ENCODE data around the gene PLPP3. TPM values are rescaled to one million over a fixed set of nuclear protein-coding genes. Genes with fewer than 3 reads are reported as not detected.

The PLPP3 gene
- total RNA-seq, 2 experiments from 2014 or later: not detected

DNA sequence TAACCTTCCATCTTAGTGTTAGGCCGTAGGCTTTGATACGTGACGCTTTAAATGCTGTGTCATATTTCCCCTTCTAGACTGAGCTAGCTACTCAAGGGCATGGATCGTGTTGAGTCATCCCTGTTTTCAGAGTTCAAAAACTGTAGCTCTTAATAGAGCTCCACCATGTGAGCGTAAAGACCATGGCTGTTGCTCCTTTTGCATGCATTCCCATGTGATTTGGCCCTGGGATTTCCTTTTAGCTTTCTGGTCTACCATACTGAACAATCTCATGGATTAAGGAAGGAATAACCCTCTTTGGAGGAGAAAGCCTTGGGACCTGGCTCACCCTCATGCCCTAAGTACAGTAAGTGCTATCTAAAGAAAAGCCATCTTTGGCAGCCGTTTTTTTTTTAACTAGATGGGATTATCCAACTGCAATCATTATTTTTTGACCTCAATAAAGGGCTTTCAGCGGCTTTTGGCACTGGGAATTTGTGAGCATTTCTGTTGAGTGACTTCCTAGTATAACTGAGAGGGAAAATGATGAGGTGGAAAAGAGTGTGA, 76.6 kb downstream of the PLPP3 start:
- ChIA-PET POLR2A (no interaction called here), CTCF (no interaction called here)
- DNase-seq (no peak), ATAC-seq (no peak)
- no peak overlapping the region for H3K4me3 Mint-ChIP-seq
- H3K36me3 Mint-ChIP-seq (ENCODE audit: low read depth): no peaks in the 10 kb centered on the region
- H3K4me1 Mint-ChIP-seq: no peaks in the 10 kb centered on the region
- H3K27ac Mint-ChIP-seq: no peak overlapping the region
- intact Hi-C loops (cut with DNase I, micrococcal nuclease): no loop called here
- peaks cover 3% of the 10 kb centered on the region for H3K27me3 Mint-ChIP-seq
- peaks cover 2% of the 10 kb centered on the region for H3K9me3 Mint-ChIP-seq (ENCODE audit: low read depth)

- ChIA-PET POLR2A (no interaction called here), CTCF (no interaction called here)
- Mint-ChIP-seq H3K4me3 (no peak overlapping the region), H3K9me3 (ENCODE audit: low read depth) (peaks cover 2% of the 10 kb centered on the region), H3K4me1 (no peaks in the 10 kb centered on the region), H3K27ac (no peak overlapping the region), H3K36me3 (ENCODE audit: low read depth) (no peaks in the 10 kb centered on the region), H3K27me3 (peaks cover 3% of the 10 kb centered on the region)
- ATAC-seq (no peak), DNase-seq (no peak)
- intact Hi-C loops (cut with DNase I, micrococcal nuclease): no loop called here
Measured at GRCh38 chr1:56501888-56502287, 77.5 kb downstream of the PLPP3 start.

DNA sequence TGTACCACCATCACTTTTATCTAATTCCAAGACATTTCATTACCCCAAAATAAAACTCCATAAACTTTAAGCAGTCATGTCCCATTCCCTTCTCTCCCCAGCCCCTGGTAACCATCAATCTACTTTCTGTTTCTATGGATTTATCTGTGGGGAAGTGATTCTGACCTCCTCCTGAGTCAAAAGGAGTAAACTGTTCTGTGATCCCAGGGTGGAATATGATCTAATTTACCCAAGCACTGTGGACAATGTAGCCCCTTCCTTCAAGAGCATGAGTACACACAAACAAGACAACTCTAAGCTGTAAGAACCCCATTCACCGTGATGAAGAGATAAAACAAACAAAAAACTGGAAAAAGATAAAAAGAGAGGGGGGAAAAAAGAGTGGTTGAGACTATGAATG, 77.9 kb downstream of the PLPP3 start:
- no peak for DNase-seq
- no peak for ATAC-seq
- Mint-ChIP-seq H3K27ac (no peak overlapping the region), H3K27me3 (peaks cover 3% of the 10 kb centered on the region), H3K4me3 (no peak overlapping the region), H3K4me1 (no peaks in the 10 kb centered on the region), H3K9me3 (ENCODE audit: low read depth) (peaks cover 2% of the 10 kb centered on the region), H3K36me3 (ENCODE audit: low read depth) (no peaks in the 10 kb centered on the region)
- CTCF ChIA-PET: no interaction called here
- intact Hi-C loops (cut with DNase I, micrococcal nuclease): no loop called here
- POLR2A ChIA-PET: no interaction called here

DNA sequence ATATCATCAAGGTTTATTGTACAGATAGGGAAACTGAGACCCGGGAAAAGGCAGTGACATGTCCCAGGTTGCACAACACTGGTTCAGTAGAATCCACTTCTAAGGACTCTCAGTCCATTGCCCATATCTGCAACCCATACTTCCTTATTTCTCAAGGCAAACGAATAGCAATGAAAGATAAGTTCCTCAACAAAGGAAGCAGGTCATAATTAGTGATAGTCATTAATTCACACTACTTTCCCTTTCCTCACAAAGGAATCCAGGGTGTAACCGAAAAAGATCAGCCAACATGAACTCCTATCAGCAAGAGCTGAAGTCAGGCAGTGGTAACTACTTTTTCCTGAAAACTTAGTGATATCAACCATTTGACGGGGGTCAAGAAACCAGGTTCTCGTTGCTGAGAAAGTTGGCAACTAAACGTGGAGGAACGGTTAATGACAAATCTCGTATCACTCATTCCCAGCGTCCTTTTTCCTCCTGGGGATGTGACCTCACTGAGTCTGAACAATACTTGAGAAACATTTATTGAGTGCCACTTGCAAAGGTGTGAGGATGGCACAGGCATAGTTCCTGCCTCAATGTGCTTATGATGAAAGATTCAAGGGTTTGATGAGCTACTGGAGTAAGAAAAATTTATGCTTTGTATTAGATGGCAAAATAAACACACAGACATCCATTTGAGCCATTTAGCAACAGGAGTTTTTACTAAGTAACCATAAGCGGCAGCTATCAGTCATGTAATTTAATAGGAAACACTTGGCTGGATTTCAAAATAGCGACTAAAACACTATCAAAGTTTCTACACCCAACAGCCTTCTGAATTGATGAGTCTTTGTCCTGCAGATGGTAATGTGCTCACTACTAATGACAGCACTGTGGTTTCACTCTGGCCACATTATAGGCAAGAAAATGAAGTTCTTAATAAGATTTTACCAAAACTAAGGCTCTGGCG, 82.3 kb downstream of the PLPP3 start:
- intact Hi-C loops (cut with DNase I, micrococcal nuclease): no loop called here
- no peaks in the 10 kb centered on the region for H3K9me3 Mint-ChIP-seq (ENCODE audit: low read depth)
- ATAC-seq (no peak), DNase-seq (no peak)
- peaks cover 3% of the 10 kb centered on the region for H3K27me3 Mint-ChIP-seq
- no peak overlapping the region for H3K27ac Mint-ChIP-seq
- no peak overlapping the region for H3K4me3 Mint-ChIP-seq
- no peaks in the 10 kb centered on the region for H3K4me1 Mint-ChIP-seq
- POLR2A ChIA-PET: no interaction called here
- CTCF ChIA-PET: no interaction called here
- no peaks in the 10 kb centered on the region for H3K36me3 Mint-ChIP-seq (ENCODE audit: low read depth)

DNA sequence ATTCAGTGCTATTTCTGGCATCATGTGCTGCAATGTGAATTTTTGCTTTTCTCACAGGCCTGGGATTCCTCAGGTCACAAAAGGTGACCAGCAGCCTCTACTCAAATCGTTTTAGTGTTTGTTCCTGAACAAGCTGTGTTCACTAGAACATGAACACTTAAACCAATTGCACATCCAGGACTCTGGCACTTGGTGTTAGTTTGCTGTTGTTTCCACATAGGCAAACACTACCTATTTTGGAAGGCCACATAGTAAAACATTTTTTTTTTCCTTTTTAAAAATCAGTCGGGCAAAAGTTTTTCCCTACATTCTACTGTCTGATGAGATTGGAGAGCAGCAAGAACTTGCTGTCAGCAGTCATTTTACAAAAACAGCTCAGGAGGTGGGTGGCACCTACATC, 83.2 kb downstream of the PLPP3 start:
- Mint-ChIP-seq H3K27me3 (peaks cover 3% of the 10 kb centered on the region), H3K9me3 (ENCODE audit: low read depth) (no peaks in the 10 kb centered on the region), H3K4me3 (no peak overlapping the region), H3K27ac (no peak overlapping the region), H3K36me3 (ENCODE audit: low read depth) (no peaks in the 10 kb centered on the region), H3K4me1 (no peaks in the 10 kb centered on the region)
- ATAC-seq (no peak), DNase-seq (no peak)
- intact Hi-C loops (cut with DNase I, micrococcal nuclease): no loop called here
- CTCF ChIA-PET: no interaction called here
- POLR2A ChIA-PET: no interaction called here

GRCh38 chr1:56495538-56495937, 83.8 kb downstream of the PLPP3 start:
- no peaks in the 10 kb centered on the region for H3K36me3 Mint-ChIP-seq (ENCODE audit: low read depth)
- intact Hi-C loops (cut with DNase I, micrococcal nuclease): no loop called here
- H3K4me1 Mint-ChIP-seq: no peaks in the 10 kb centered on the region
- ChIA-PET POLR2A (no interaction called here), CTCF (interaction anchor here (0.6 kb wide), 1 partner anchor 29 kb away, joined by 4 read pairs; no protein-coding TSS in a partner anchor)
- no peaks in the 10 kb centered on the region for H3K9me3 Mint-ChIP-seq (ENCODE audit: low read depth)
- no peak overlapping the region for H3K4me3 Mint-ChIP-seq
- no peak for DNase-seq
- H3K27me3 Mint-ChIP-seq: peaks cover 3% of the 10 kb centered on the region
- no peak for ATAC-seq
- H3K27ac Mint-ChIP-seq: no peak overlapping the region

DNA sequence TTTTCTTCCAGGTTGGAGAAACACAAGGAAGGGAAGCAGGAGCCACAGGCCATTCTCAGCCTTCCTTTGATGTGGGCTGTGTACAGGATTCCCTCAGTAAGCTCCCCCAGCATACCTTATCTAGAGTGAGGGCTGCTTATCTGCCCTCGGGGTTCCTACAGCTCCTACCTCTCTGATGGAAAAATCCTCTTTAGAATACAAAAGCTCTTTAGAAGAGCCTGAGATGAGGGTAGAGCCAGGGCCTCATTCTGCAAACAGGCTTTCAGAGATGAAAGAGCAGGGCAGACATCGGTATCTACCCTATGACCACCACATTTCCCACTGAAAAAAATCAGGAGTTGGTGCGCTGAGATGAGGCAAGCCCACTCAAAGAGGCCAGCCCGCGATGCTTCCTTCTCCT, 85.1 kb downstream of the PLPP3 start:
- no peak for DNase-seq
- Mint-ChIP-seq H3K36me3 (ENCODE audit: low read depth) (no peaks in the 10 kb centered on the region), H3K4me1 (no peaks in the 10 kb centered on the region), H3K27ac (no peak overlapping the region), H3K9me3 (ENCODE audit: low read depth) (no peaks in the 10 kb centered on the region), H3K4me3 (no peak overlapping the region), H3K27me3 (no peaks in the 10 kb centered on the region)
- intact Hi-C loops (cut with DNase I, micrococcal nuclease): no loop called here
- ChIA-PET CTCF (interaction anchor here (0.7 kb wide), 1 partner anchor 14 kb away, joined by 3 read pairs; no protein-coding TSS in a partner anchor), POLR2A (no interaction called here)
- ATAC-seq: no peak

GRCh38 chr1:56493826-56494225, 85.5 kb downstream of the PLPP3 start:
- ChIA-PET POLR2A (no interaction called here), CTCF (interaction anchor here (0.7 kb wide), 1 partner anchor 15 kb away, joined by 3 read pairs; no protein-coding TSS in a partner anchor)
- Mint-ChIP-seq H3K36me3 (ENCODE audit: low read depth) (no peaks in the 10 kb centered on the region), H3K9me3 (ENCODE audit: low read depth) (no peaks in the 10 kb centered on the region), H3K4me3 (no peak overlapping the region), H3K27ac (no peak overlapping the region), H3K4me1 (no peaks in the 10 kb centered on the region), H3K27me3 (no peaks in the 10 kb centered on the region)
- intact Hi-C loops (cut with DNase I, micrococcal nuclease): no loop called here
- no peak for ATAC-seq
- no peak for DNase-seq

- Mint-ChIP-seq H3K4me1 (no peaks in the 10 kb centered on the region), H3K9me3 (ENCODE audit: low read depth) (no peaks in the 10 kb centered on the region), H3K27ac (no peak overlapping the region), H3K36me3 (ENCODE audit: low read depth) (no peaks in the 10 kb centered on the region), H3K27me3 (no peaks in the 10 kb centered on the region), H3K4me3 (no peak overlapping the region)
- intact Hi-C loops (cut with DNase I, micrococcal nuclease): no loop called here
- ChIA-PET POLR2A (no interaction called here), CTCF (no interaction called here)
- ATAC-seq (no peak), DNase-seq (no peak)
Measured at GRCh38 chr1:56491441-56491840, 87.9 kb downstream of the PLPP3 start.

GRCh38 chr1:56490619-56491018, 88.7 kb downstream of the PLPP3 start:
- Mint-ChIP-seq H3K27ac (no peak overlapping the region), H3K9me3 (ENCODE audit: low read depth) (no peaks in the 10 kb centered on the region), H3K4me1 (no peaks in the 10 kb centered on the region), H3K36me3 (ENCODE audit: low read depth) (no peaks in the 10 kb centered on the region), H3K4me3 (no peak overlapping the region), H3K27me3 (no peaks in the 10 kb centered on the region)
- ATAC-seq (no peak), DNase-seq (no peak)
- ChIA-PET POLR2A (no interaction called here), CTCF (no interaction called here)
- intact Hi-C loops (cut with DNase I, micrococcal nuclease): no loop called here

- H3K4me1 Mint-ChIP-seq: no peaks in the 10 kb centered on the region
Measured at GRCh38 chr1:56489695-56490094, 89.7 kb downstream of the PLPP3 start.

GRCh38 chr1:56484695-56485094, 94.7 kb downstream of the PLPP3 start:
- intact Hi-C loops (cut with DNase I, micrococcal nuclease): no loop called here
- Mint-ChIP-seq H3K4me1 (no peaks in the 10 kb centered on the region), H3K27me3 (peaks cover 10% of the 10 kb centered on the region), H3K27ac (no peak overlapping the region), H3K9me3 (ENCODE audit: low read depth) (no peaks in the 10 kb centered on the region), H3K36me3 (ENCODE audit: low read depth) (no peaks in the 10 kb centered on the region), H3K4me3 (no peak overlapping the region)
- DNase-seq (no peak), ATAC-seq (no peak)
- CTCF ChIA-PET: no interaction called here
- POLR2A ChIA-PET: no interaction called here

More at GRCh38 chr1:56489695-56490094, 89.7 kb downstream of the PLPP3 start:
- no peak for ATAC-seq
- CTCF ChIA-PET: no interaction called here
- no peaks in the 10 kb centered on the region for H3K36me3 Mint-ChIP-seq (ENCODE audit: low read depth)
- intact Hi-C loops (cut with DNase I, micrococcal nuclease): no loop called here
- H3K27me3 Mint-ChIP-seq: peaks cover 2% of the 10 kb centered on the region
- no peaks in the 10 kb centered on the region for H3K9me3 Mint-ChIP-seq (ENCODE audit: low read depth)
- no peak for DNase-seq
- POLR2A ChIA-PET: no interaction called here
- H3K4me3 Mint-ChIP-seq: no peak overlapping the region
- H3K27ac Mint-ChIP-seq: no peak overlapping the region
